Endothelial cell (in vitro differentiated cells): ENCODE results near the gene ELAVL2. TPM values are rescaled to one million over a fixed set of nuclear protein-coding genes. Genes with fewer than 3 reads are reported as not detected.

Experiments
- DNase-seq: peaks from one replicate; pipeline ENCODE4 v3.0.0; 2021; ENCODE audit warnings: low spot score
- H3K27ac Mint-ChIP-seq: one replicate; pipeline ENCODE4 v1.8.0; 2021; ENCODE audit warnings: mixed read lengths, inconsistent platforms; ENCODE audit not compliant: unreplicated experiment
- H3K27me3 Mint-ChIP-seq: one replicate; pipeline ENCODE4 v1.8.0; 2021; ENCODE audit warnings: mild to moderate bottlenecking, moderate library complexity, mixed read lengths, inconsistent platforms; ENCODE audit not compliant: unreplicated experiment
- H3K36me3 Mint-ChIP-seq: one replicate; pipeline ENCODE4 v1.8.0; 2021; ENCODE audit warnings: mild to moderate bottlenecking, low read depth, mixed read lengths, inconsistent platforms; ENCODE audit not compliant: unreplicated experiment
- H3K4me1 Mint-ChIP-seq: one replicate; pipeline ENCODE4 v1.8.0; 2021; ENCODE audit warnings: mild to moderate bottlenecking, mixed read lengths, inconsistent platforms; ENCODE audit not compliant: unreplicated experiment
- H3K4me3 Mint-ChIP-seq: one replicate; pipeline ENCODE4 v1.8.0; 2021; ENCODE audit warnings: mild to moderate bottlenecking, mixed read lengths, inconsistent platforms; ENCODE audit not compliant: unreplicated experiment
- H3K9me3 Mint-ChIP-seq: one replicate; pipeline ENCODE4 v1.8.0; 2021; ENCODE audit warnings: mixed read lengths, inconsistent platforms; ENCODE audit not compliant: unreplicated experiment
- CTCF ChIP-seq: fragments of 200-600 bp; sonication (generic); IDR thresholded peaks from one replicate; pipeline ENCODE4 v1.5.0; 2021; ENCODE audit warnings: antibody characterized with exemption; ENCODE audit not compliant: unreplicated experiment
- total RNA-seq: library from RNA; stranded (reverse); fragmentation: NEBNext Ultra II Directional; extraction: Animal tissue kit (Norgen Biotek cat#: 25700); gene quantifications from one replicate; pipeline ENCODE4 v1.2.1, GENCODE V29; 2021; ENCODE audit not compliant: unreplicated experiment

The ELAVL2 gene
- total RNA-seq, 1 donor from 2014 or later = 10.3 TPM

- H3K27me3 Mint-ChIP-seq = peaks cover 8% of the 10 kb centered on the region
- H3K9me3 Mint-ChIP-seq = no peaks in the 10 kb centered on the region
- H3K27ac Mint-ChIP-seq = no peak overlapping the region
- no peak for TF ChIP-seq CTCF
- H3K36me3 Mint-ChIP-seq = no peaks in the 10 kb centered on the region
- peaks cover 8% of the 10 kb centered on the region for H3K4me1 Mint-ChIP-seq
- no peak overlapping the region for H3K4me3 Mint-ChIP-seq
- DNase-seq = no peak
Observed at GRCh38 chr9:23825700-23826099, 340 bp downstream of the ELAVL2 start.

GRCh38 chr9:23824830-23825591, 1.0 kb downstream of the ELAVL2 start:
- no peak overlapping the region for H3K4me3 Mint-ChIP-seq
- no peaks in the 10 kb centered on the region for H3K9me3 Mint-ChIP-seq
- peaks cover 8% of the 10 kb centered on the region for H3K27me3 Mint-ChIP-seq
- H3K27ac Mint-ChIP-seq = no peak overlapping the region
- peak; percentile 61 for DNase-seq
- H3K36me3 Mint-ChIP-seq = no peaks in the 10 kb centered on the region
- H3K4me1 Mint-ChIP-seq = peaks cover 5% of the 10 kb centered on the region
- TF ChIP-seq CTCF = no peak

GRCh38 chr9:23823986-23824829, 1.8 kb downstream of the ELAVL2 start:
- no peaks in the 10 kb centered on the region for H3K36me3 Mint-ChIP-seq
- H3K9me3 Mint-ChIP-seq = no peaks in the 10 kb centered on the region
- no peak for DNase-seq
- TF ChIP-seq CTCF = no peak
- H3K27me3 Mint-ChIP-seq = peaks cover 11% of the 10 kb centered on the region
- H3K4me1 Mint-ChIP-seq = peaks cover 13% of the 10 kb centered on the region
- peak overlapping the region; percentile 63 for H3K4me3 Mint-ChIP-seq
- H3K27ac Mint-ChIP-seq = no peak overlapping the region

GRCh38 chr9:23823269-23823668, 2.8 kb downstream of the ELAVL2 start:
- TF ChIP-seq CTCF = no peak
- DNase-seq = no peak
- peaks cover 11% of the 10 kb centered on the region for H3K27me3 Mint-ChIP-seq
- H3K27ac Mint-ChIP-seq = no peak overlapping the region
- no peaks in the 10 kb centered on the region for H3K36me3 Mint-ChIP-seq
- no peaks in the 10 kb centered on the region for H3K9me3 Mint-ChIP-seq
- H3K4me1 Mint-ChIP-seq = peaks cover 22% of the 10 kb centered on the region
- no peak overlapping the region for H3K4me3 Mint-ChIP-seq
